ENCODE results near the gene WNT3. TPM values are rescaled to one million over a fixed set of nuclear protein-coding genes. Genes with fewer than 3 reads are reported as not detected.
A peak's percentile ranks its signal among the peaks of the same experiment; 100 is the strongest.

The WNT3 gene
- total and polyA plus RNA-seq, 2 of the 8 experiments (the other 6 are each of a cell fraction or from before 2014, with no cell fraction given): 0.56 to 2.0 TPM

DNA sequence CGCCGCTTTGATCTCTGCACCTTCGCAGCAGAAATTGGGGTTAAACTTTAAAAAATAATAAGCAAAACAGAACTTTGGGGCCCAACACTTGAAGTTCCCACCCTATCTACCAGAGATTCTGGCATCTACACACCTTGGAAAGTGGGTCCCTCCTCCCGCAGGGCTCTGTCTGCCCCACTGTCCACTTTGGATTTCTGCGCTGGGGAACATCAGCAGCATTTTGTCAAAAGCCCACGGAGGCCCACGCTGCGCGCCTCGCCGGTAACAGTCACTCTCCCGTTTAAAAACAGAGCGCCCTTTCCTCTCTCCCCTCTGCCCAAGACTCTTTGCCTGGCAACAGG lies 32.2 kb upstream of the WNT3 start:
- Histone ChIP-seq H2BK5ac (ENCODE audit: low read depth, low read length) (no peak overlapping the region), H2BK12ac (ENCODE audit: low read depth, low read length) (no peak overlapping the region), H3K18ac (ENCODE audit: extremely low read depth, low read length) (no peak overlapping the region), H2AK5ac (ENCODE audit: low read depth, low read length) (no peak overlapping the region), H2BK20ac (ENCODE audit: low read length) (no peak overlapping the region), H3K9me3 (ENCODE audit: insufficient read depth in 2 of 2, low read depth in 1 of 2, low read length in 1 of 2) (no peaks in the 10 kb centered on the region), H3K4ac (replicated peaks; ENCODE audit: insufficient read length, low read depth, low read length) (no peak overlapping the region), H4K5ac (ENCODE audit: insufficient read length, low read depth, low read length) (no peak overlapping the region), H3K4me2 (ENCODE audit: insufficient read depth in 1 of 2, low read depth in 2 of 2, low read length in 2 of 2) (peak overlapping the region; percentile 81 to 97), H2AFZ (ENCODE audit: low read length) (peak overlapping the region; percentile 79; the same call in 1 of the 2 replicates), H4K8ac (ENCODE audit: extremely low read depth, insufficient read depth, low read length) (no peak overlapping the region), H2BK15ac (ENCODE audit: low read length) (no peak overlapping the region), H3K14ac (ENCODE audit: insufficient read length) (no peak overlapping the region), H3K79me1 (ENCODE audit: low read depth, low read length) (no peaks in the 10 kb centered on the region), H4K91ac (replicated peaks; ENCODE audit: insufficient read length, low read length) (no peak overlapping the region), H3K79me2 (ENCODE audit: control insufficient read depth in 1 of 2, insufficient read depth in 2 of 2, low read length in 2 of 2) (no peaks in the 10 kb centered on the region), H3K36me3 (ENCODE audit: control insufficient read depth in 2 of 4, insufficient read depth in 4 of 4, low read length in 3 of 4) (no peaks in the 10 kb centered on the region), H3K27me3 (replicated peaks in 1 of 4; ENCODE audit: control insufficient read depth in 3 of 4, extremely low read depth in 1 of 4, insufficient read depth in 3 of 4, low read length in 3 of 4) (peaks cover 20 to 47% (median 38%) of the 10 kb centered on the region in 4 experiments), H4K20me1 (replicated peaks in 1 of 2; ENCODE audit: control insufficient read depth in 1 of 2, insufficient read depth in 2 of 2, low read length in 2 of 2) (no peaks in the 10 kb centered on the region), H3K4me3 (ENCODE audit: extremely low read depth in 1 of 4, insufficient read depth in 2 of 4, low read depth in 3 of 4, low read length in 4 of 4) (peak overlapping the region; percentile 53 to 87 (median 65)), H3K23me2 (ENCODE audit: low read depth, low read length) (peaks cover 14% of the 10 kb centered on the region), H3K4me1 (replicated peaks in 1 of 4; ENCODE audit: control insufficient read depth in 3 of 4, insufficient read depth in 4 of 4, low read length in 3 of 4) (peaks cover 0 to 5% (median 3%) of the 10 kb centered on the region in 4 experiments; a peak in 4 of 7 replicates), H3K23ac (ENCODE audit: insufficient read length) (no peak overlapping the region), H3K9ac (replicated peaks in 1 of 4; ENCODE audit: extremely low read depth in 1 of 4, low read depth in 3 of 4, low read length in 3 of 4) (peak overlapping the region in 1 of 4 experiments; percentile 56; a peak in 2 of 7 replicates), H3K27ac (ENCODE audit: low read depth, low read length) (no peak overlapping the region), H2BK120ac (replicated peaks; ENCODE audit: low read depth, low read length) (no peak overlapping the region), H3K56ac (replicated peaks; ENCODE audit: insufficient read length, low read depth, low read length) (no peak overlapping the region)
- TF ChIP-seq FOSL1 (IDR thresholded peaks at IDR 0.05; ENCODE audit: insufficient read depth, low read depth, low read length) (no peak), TEAD4 (IDR thresholded peaks at IDR 0.05; ENCODE audit: low read depth, low read length) (no peak), RXRA (IDR thresholded peaks at IDR 0.05; ENCODE audit: insufficient read depth, low read depth, low read length) (no peak), TCF12 (IDR thresholded peaks at IDR 0.05; ENCODE audit: low read depth, low read length) (no peak), CTCF (IDR thresholded peaks at IDR 0.05; ENCODE audit: control extremely low read depth in 1 of 3, insufficient read depth in 1 of 3, low read depth in 1 of 3, low read length in 3 of 3) (no peak), GABPA (IDR thresholded peaks at IDR 0.05; ENCODE audit: borderline replicate concordance, insufficient read depth, low read length) (no peak), HDAC6 (IDR thresholded peaks at IDR 0.05; ENCODE audit: low read depth, low read length) (no peak)
- TF ChIP-seq, protein P1, sequence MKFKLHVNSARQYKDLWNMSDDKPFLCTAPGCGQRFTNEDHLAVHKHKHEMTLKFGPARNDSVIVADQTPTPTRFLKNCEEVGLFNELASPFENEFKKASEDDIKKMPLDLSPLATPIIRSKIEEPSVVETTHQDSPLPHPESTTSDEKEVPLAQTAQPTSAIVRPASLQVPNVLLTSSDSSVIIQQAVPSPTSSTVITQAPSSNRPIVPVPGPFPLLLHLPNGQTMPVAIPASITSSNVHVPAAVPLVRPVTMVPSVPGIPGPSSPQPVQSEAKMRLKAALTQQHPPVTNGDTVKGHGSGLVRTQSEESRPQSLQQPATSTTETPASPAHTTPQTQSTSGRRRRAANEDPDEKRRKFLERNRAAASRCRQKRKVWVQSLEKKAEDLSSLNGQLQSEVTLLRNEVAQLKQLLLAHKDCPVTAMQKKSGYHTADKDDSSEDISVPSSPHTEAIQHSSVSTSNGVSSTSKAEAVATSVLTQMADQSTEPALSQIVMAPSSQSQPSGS (IDR thresholded peaks at IDR 0.05; ENCODE audit: low read length): no peak
- TF ChIP-seq, protein P2, sequence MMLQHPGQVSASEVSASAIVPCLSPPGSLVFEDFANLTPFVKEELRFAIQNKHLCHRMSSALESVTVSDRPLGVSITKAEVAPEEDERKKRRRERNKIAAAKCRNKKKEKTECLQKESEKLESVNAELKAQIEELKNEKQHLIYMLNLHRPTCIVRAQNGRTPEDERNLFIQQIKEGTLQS (IDR thresholded peaks at IDR 0.05; ENCODE audit: insufficient read depth, low read depth, low read length): no peak
- WGBS, 2 experiments (ENCODE audit: extremely low coverage in 1 of 2, insufficient coverage in 1 of 2, insufficient read length in 1 of 2, insufficient replicate concordance in 2 of 2, low coverage in 1 of 2, low lambda C conversion rate in 2 of 2, missing lambda C conversion rate in 1 of 2): 24% methylated on average over 13 of the region's 13 CpGs; no CpG with 5 or more reads in 1 of the 2 experiments
- FAIRE-seq: no peak
- ChIA-PET POLR2A (ENCODE audit: partially characterized antibody) (no interaction called here), CTCF (ENCODE audit: partially characterized antibody) (interaction anchor here (1.0 to 3.4 kb wide), 2 partner anchors 9 to 92 kb away, joined by 4 to 18 read pairs; no protein-coding TSS in a partner anchor)
- DNase-seq (ENCODE audit: low read depth in 1 of 2, low spot score in 2 of 2): no peak

All from H1 (cell line).